ENCODE measurements around the gene ECHS1.
"Not testable (repeated sequence)": the region's sequence is repeated elsewhere in the genome, so short reads cannot be mapped to it uniquely, and the experiment has no call there.

Gene ECHS1

DNA sequence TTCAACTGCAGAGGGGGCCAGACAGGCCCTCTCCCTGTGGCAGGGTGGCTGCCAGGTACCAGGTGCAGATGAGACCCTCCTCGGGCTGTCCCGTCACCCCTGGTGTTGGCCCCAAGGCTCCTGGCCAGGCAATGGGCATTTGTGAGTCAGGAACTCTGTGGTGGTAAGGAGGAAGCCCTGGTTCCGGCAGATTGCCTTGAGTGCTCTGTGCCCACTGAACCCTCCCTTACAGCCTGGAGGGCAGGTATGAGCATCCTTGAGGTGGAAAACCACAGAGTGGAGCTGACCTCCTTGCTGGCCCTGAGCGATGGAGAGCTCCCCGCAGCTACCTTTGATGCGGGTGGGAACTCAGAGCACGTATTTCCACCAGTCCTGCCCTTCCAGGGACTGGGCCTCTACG lies 7.9 kb upstream of the ECHS1 start:
- DNase-seq (ENCODE audit: low spot score), result no peak
- TF ChIP-seq, protein P1, sequence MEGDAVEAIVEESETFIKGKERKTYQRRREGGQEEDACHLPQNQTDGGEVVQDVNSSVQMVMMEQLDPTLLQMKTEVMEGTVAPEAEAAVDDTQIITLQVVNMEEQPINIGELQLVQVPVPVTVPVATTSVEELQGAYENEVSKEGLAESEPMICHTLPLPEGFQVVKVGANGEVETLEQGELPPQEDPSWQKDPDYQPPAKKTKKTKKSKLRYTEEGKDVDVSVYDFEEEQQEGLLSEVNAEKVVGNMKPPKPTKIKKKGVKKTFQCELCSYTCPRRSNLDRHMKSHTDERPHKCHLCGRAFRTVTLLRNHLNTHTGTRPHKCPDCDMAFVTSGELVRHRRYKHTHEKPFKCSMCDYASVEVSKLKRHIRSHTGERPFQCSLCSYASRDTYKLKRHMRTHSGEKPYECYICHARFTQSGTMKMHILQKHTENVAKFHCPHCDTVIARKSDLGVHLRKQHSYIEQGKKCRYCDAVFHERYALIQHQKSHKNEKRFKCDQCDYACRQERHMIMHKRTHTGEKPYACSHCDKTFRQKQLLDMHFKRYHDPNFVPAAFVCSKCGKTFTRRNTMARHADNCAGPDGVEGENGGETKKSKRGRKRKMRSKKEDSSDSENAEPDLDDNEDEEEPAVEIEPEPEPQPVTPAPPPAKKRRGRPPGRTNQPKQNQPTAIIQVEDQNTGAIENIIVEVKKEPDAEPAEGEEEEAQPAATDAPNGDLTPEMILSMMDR (IDR thresholded peaks at IDR 0.05; ENCODE audit: extremely low read depth, missing control alignments), result no peak

DNA sequence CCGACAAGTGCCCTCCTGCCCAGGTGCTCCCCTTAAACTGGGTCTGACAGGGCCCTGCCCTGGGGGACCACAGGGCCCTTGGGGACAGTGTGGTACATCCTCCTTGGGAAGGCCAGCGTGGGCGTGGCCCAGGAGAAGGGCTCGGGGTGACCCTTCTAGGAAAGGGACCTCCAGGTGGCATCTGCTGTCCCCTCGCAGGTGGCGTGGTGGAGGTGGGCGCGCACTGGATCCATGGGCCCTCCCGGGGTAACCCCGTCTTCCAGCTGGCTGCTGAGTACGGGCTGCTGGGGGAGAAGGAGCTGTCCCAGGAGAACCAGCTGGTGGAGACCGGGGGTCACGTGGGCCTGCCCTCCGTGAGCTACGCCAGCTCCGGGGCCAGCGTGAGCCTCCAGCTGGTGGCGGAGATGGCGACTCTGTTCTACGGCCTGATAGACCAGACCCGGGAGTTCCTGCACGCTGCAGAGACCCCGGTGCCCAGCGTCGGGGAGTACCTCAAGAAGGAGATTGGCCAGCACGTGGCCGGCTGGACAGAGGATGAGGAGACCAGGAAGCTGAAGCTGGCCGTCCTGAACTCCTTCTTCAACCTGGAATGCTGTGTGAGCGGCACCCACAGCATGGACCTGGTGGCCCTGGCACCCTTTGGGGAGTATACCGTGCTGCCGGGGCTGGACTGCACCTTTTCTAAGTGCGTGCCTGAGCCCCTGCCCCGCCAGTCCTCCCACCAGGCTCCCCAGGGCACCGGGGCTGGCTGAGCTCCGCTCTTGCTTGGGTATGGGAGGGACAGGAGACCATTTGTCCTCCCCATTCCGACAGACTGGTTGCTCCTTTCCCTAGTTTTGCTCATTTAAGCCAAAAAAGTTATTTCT lies 6.9 kb upstream of the ECHS1 start:
- DNase-seq (ENCODE audit: low spot score), result no peak
- TF ChIP-seq, protein P1 (IDR thresholded peaks at IDR 0.05; ENCODE audit: extremely low read depth, missing control alignments), result no peak

DNA sequence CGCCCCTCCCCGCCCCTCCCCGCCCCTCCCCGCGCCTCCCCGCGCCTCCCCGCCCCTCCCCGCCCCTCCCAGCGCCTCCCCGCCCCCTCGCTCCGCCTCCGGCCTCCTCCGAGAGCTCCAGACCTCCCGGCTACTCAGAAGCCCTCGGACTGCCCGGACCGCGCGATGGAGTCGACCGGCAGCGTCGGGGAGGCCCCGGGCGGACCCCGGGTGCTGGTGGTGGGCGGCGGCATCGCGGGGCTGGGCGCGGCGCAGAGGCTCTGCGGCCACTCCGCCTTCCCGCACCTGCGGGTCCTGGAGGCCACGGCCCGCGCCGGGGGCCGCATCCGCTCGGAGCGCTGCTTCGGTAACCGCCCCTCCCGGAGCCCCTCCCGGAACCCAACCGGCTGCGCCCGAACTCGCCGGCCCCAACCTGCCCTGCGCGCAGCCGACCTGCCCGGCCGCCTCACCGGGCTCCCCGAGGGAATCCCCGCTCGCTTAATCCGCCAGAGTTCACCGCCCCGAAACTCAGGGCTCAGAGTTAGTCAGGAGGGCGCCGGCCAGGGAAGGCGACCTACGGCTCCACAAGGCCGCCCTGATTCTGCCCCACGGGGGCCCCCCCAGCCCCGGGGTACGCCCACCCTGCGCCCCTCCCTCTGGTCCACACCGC lies 6.1 kb upstream of the ECHS1 start, which contains the start of gene PAOX:
TSS of gene PAOX (plus strand) at position 111 of the 649 bp plus-strand sequence. CDS start at position 166, 55 bp downstream.
- peak; percentile 93 for DNase-seq (ENCODE audit: low spot score)
- TF ChIP-seq, protein P1 (IDR thresholded peaks at IDR 0.05; ENCODE audit: extremely low read depth, missing control alignments), result no peak

DNA sequence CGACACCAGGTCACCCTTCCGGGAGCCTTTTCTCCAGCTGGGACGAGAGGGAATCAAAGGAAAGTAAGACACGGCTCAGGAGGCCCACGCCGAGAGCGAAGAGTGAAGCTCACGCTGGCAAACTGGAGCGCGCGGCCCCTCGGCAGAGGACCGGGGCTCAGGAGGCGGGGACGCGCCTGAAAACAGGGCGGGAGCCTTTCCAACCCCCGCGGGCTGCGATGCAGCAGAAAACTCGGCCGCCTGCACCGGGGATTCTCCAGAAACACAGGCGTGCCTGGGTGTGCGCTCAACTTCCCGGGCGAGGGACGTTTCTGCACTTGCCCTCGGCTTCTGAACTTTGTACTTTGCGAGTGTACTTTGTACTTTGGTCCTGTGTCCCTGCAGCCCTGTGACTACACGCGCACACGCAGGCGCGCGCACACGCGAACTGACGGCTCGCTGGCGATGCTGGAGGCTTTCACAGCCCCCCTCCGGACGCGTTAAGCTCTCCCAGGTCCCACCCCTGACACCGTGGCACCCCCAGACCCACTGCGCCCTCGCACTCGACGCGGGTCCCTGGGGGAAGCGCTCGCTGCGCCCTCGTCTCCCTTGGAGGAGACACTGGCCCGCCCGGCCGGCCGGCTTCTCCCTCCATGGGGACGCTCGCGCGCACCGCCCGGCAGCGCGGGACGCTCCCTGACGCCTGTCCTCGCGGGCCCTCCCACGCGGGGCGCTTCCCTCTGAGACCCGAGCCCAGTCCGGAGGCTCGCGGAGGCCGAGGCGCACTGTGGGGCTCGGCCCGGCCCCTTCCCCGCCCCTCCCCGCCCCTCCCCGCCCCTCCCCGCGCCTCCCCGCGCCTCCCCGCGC lies 5.3 kb upstream of the ECHS1 start:
- peak; percentile 84 for DNase-seq (ENCODE audit: low spot score)
- TF ChIP-seq, protein P1 (IDR thresholded peaks at IDR 0.05; ENCODE audit: extremely low read depth, missing control alignments), result no peak

DNA sequence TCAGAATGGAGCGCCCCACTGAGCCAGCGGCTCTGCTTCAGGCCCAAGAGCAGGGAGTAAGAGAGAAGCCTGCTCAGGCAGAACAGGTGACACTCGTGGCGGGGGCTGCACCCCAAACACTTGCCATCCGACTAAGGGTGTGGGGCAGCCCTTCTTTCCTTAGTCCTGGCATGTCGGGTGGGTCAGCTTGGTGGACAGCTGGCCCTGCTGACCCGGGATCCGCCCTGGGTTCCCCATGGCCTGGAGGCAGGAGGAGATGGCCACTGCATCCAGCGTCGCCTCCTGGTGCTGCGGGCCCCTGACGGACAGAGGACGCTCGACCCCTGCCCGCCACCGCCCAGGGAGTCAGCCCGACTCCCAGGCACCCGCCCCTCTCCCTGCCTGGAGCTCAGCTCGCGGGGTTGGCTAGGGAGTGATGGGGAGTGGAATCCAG lies 4.7 kb upstream of the ECHS1 start:
- DNase-seq (ENCODE audit: low spot score), result no peak
- TF ChIP-seq, protein P1 (IDR thresholded peaks at IDR 0.05; ENCODE audit: extremely low read depth, missing control alignments), result no peak

DNA sequence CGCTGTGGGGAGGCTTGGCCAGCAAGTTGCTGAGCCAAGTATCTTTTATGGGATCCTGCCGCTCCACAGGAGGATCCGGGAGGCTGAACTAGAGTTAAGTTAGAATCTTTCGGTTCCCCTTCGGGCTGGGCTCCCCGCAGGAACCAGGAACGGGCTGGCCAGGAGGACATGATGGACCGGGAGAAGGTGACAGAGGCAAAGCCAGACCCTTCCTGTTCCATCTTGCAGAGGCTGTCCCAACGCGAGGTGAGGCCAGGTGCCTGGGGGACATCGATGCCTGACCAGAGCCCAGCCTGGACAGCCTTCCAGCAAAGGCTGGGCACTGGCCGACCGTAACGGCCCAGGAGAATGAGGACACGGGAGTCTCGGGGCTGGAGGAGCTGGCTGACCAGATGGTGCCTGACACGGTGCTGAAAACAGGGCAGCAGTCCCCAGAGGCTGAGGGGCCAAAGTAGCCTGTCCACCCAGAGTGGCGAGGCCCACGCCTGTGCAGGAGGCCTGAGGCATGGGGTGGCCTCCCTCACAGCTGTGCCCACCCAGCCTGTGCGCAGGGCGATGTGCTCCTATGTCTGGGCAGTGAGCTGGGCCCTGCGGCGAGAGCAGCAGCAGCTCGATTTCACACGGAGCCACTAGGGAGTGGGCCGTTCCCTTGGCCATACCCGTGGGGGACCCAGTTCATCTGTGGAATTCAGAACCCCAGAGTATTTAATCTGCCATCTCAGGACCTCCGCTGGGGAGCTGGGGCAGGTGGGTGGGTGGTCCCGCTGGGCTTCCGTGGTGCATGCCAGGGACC lies 4.1 kb upstream of the ECHS1 start:
- TF ChIP-seq, protein P1 (IDR thresholded peaks at IDR 0.05; ENCODE audit: extremely low read depth, missing control alignments), result no peak
- no peak for DNase-seq (ENCODE audit: low spot score)

DNA sequence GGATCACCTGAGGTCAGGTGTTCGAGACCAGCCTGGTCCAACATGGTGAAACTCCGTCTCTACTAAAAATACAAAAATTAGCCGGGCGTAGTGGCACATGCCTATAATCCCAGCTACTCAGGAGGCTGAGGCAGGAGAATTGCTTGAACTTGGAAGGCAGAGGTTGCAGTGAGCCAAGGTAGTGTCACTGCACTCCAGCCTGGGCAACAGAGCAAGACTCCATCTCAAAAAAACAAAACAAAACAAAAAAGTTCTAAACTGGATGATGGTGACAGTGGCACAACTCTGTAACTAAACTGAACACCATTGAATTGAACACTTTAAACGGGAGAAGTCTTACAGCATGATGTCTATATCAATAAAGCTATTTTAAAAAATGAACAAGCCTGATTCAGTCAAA lies 3.0 kb upstream of the ECHS1 start:
- DNase-seq (ENCODE audit: low spot score), result not testable (repeated sequence)
